Measurements from ENCODE around the gene NRXN2.

NRXN2 gene

DNA sequence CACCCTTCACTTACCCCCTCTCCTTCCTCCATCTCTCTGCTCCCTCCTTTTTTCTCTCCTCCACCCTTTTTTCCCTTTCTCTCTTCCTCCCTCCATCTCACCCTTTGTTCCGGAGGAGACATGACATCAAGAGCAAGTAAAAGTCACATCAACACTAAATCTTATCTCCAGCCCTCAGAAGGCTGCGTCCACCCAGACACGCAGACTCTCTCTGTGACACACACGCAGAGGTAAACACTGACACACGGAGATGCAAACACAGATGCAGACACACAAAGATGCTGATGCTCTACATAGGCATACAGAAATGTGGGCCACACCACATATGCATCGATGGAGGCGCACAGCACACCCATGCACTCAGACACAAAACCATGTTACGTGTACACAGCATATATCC lies 27.0 kb downstream of the NRXN2 start:
- no peak for DNase-seq

DNA sequence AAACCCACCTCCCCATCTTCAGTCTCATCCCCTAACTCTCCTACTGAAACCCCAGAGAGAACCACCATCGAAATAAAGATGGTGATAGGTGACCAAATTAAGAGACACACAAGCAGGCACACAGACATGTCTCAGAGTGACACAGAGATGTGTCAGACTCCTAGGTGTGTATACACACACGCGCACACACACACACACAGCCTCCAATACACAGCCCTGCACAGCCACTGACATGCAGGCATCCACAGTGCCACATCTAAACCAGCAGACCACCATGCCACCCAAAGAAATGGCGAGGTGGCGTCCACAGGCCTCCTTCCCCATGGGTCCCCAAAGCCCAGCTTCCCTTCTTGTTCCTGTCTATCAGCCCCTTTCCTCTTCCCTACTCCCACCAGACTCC lies 27.4 kb downstream of the NRXN2 start:
- no peak for DNase-seq

DNA sequence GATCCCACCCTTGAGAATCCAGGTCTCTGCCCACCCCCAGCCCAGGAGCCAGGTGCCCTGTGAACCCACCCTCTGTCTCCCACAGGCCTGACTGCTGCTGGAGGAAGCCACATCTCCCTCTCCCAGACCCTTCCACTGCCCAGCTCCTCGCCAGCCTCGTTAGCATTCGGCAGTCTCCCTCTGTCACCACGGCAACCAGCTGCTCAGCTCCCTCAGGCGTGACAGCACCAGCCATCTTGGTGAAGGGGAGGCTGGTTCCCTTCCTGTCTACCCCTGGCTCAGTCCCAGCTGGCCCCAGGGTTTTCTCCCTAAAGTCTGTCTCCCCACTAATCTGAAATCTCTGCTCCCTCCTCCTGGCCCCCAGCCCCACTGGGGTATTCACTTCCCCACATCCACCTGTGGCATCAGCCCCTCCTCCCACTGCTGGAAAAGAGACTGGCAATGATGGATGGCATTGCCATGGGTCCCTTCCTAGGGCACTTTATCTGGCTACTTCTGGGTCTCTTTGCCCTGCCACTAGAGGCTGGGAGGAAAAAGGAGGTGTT lies 28.1 kb downstream of the NRXN2 start:
- DNase-seq: no peak

DNA sequence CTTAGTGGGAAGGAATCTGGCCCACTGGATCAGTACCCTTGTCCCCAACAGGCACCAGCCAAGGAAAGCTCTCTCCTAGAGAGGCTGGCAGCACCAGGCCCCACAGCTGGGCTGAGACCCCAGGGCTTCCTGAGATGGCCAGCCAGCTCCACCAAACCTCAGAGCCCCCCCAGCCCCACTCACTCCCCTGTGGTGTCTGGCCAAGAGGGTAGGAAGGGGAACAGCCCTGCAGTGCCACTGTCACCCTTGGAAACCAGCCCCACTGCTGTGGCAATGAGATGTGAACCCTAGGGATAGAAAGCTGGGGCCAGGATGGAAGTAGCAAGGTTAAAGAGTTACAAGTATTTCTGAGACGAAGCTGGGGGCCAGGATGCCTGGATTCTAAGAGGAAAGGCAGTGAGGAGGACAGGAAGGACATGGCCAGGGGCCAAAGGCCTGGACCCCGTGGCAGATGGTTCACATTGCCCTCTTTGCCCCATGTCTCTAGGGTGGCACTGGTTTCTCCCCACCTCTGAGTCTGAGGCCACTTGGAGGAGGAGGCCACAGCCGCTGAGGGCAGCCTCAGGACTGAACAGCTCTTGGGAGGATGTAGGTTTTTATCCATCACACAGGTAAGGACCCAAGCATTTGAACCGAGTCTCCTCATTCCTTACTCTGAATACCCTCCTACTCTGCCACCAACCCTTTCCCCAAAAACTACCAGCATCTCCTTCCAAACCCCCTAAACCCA lies 28.8 kb downstream of the NRXN2 start:
- no peak for DNase-seq

GRCh38 chr11:64692764-64693331 lies 30.1 kb downstream of the NRXN2 start:
- no peak for DNase-seq

DNA sequence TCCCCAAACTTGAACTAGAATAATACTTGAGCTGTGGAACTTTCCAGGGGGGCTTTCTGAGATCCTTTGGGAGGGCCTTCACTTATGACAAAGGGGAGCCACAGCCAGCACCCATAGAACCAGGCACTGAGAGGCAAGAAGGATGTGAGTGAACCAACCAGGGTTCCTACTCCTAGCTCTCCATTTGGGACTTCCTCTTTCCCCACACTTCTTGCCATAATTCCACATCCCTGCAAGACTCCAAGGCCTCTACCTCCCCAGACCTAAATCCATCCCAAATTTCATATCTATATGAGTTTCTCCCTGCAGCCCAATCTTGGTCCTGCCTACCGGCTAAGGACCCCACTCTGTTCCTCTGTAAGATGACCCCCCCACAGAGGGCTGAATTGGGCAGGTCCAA lies 31.5 kb downstream of the NRXN2 start:
- DNase-seq: no peak

DNA sequence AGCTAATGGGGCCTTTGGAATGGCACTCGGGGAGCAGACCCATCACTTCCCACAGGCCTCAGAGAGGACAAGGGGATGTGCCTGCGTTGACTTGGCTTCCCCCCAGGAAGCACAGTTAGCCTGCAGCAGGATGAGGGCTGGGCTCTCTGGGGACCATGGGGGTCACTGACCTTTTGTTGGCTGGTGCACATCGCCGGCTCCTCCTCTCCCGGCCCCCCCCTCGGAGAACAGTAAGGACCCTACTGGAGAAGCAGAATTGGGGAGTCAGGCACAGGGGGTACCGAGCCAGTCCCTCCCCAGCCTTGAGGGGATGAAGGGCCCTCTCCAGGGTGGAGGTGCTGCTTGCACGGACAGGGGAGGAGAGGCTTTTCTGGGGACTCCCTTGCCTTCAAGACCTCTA lies 32.8 kb downstream of the NRXN2 start:
- no peak for DNase-seq

GRCh38 chr11:64688534-64688982 lies 34.4 kb downstream of the NRXN2 start:
- peak; percentile 83 for DNase-seq

- DNase-seq: no peak
Measured at GRCh38 chr11:64687643-64688533, 35.1 kb downstream of the NRXN2 start.

- DNase-seq: no peak
Measured at GRCh38 chr11:64687204-64687603, 35.8 kb downstream of the NRXN2 start.

- DNase-seq: no peak
Measured at GRCh38 chr11:64686466-64687170, 36.4 kb downstream of the NRXN2 start.

DNA sequence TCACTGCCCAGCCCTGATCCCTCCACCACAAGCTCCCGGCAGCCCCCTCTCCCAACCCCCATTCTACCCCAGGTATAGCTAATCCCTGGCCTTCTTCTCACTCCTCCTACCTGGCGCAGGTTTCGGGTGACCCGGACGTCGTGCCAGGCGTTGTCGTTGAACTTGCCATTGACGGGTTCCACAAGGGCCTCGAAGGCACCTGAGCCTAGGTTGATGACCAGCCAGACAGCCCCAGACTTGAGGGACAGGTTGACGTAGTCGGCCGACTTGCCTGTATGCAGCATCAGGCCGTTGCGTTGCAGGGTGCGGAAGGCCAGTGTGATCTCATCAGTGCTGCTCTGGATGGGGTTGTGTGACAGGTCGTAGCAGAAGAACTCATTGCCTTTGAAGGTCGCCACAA lies 37.5 kb downstream of the NRXN2 start:
- no peak for DNase-seq

GRCh38 chr11:64684357-64684756 lies 38.6 kb downstream of the NRXN2 start:
- DNase-seq: no peak

DNA sequence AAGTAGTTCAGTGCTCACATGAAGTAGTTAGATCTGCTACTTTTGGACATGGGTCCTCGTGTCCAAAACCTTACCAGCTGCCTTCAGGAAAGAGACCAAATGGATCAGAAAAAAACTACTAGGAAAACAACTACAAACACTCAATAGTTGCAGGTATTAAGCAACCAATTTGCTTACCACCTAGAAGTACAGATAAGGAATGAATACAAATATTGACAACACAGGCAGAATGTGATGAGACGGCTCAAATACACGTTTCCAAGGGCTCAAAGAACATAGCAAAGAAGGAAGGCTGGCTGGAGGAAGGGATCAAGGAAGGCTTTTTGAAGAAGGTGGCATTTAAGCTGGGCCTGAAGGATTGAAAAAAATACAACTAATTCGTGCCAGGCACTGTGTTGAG lies 41.8 kb downstream of the NRXN2 start:
- DNase-seq: no peak

- no peak for DNase-seq
Measured at GRCh38 chr11:64679846-64680245, 43.2 kb downstream of the NRXN2 start.

GRCh38 chr11:64677441-64678023 lies 45.5 kb downstream of the NRXN2 start:
- no peak for DNase-seq

GRCh38 chr11:64676261-64676615 lies 46.8 kb downstream of the NRXN2 start:
- no peak for DNase-seq

DNA sequence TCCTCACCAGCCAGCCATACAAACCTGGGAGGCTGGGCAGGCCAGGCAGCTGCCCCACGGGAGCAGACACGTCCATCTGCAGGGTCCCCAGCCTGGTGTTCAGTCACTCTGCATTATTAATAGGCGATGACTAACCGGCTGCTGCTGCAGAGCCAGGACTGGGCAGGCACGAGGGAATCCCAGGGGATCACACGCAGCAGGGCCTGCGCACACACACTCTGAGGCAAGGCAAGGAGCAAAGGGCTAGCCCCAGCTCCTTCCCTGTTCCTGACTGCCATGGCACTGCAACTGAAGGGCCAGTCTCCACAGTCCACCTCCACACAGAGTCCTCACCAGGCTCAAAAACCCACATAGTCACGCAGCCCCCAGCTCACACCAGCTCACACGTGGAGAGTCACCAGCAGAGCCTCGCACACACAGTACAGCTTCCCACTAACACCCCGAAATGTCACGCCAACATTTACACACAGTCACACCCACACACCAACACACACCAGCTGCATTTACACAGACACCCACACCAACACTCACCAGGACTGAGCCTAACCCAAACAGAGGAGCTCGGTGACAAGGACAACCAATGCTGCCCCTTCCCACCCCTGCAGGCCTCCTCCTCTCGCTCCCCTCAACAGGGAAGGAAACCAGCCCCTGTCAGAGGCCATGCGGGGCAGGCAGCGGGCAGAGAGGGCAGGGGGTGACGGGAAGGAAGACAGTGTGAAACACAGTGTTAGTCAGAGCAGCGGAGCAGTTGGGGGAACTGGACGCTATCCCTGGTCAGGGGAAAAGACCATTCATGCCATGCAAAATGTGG lies 47.3 kb downstream of the NRXN2 start:
- DNase-seq: no peak

- no peak for DNase-seq
Measured at GRCh38 chr11:64674774-64675173, 48.2 kb downstream of the NRXN2 start.

- no peak for DNase-seq
Measured at GRCh38 chr11:64673279-64673678, 49.7 kb downstream of the NRXN2 start.

DNA sequence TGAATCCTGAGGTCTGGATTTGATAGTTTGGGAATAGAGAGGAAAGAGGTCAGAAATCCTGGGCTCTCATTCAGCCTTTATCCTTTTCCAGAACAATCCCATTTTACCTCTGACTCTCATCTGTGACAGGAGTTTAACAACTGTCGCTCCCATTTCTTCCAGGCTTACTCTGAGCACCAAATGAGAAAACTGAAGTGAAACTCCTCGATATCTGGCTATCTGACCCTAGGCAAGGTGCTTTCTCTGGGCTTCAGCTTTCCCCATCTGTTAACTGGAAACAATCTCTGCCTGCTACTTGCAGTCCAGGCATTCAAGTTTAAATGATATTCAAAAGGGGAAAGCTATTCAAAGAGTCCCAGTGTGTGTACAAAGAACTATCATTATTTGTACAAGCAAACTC lies 50.1 kb downstream of the NRXN2 start:
- no peak for DNase-seq

DNA sequence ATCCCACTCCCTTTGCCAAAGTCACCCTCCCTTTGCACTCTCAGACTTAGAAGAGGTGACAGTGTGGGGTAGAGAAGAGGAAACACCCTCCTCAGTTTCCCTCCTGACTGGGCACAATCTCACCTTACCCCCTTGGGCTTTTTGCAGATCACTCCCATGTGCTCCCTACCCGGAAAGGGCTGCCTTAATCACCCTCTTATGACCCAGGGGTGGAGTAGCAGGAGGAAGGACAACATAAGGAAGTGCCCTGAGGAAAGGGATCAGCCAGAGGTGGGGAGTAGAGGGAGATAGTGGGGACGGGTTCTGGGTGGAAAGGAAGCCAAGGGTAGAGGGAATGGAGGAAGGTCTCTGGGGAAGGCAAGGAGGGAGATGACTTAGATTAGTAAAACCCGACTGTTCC lies 52.0 kb downstream of the NRXN2 start:
- DNase-seq: no peak

Data from central memory CD4-positive, alpha-beta T cell (primary cell).